HL-60/S4 treated with phorbol 12-myristate 13-acetate at 8.2 ng/mL for 4 days and 3 days (cell line): Measurements from ENCODE around the gene ALDH1L1.
"Not testable (repeated sequence)": the region's sequence is repeated elsewhere in the genome, so short reads cannot be mapped to it uniquely, and the experiment has no call there.

ENCODE experiments used
- in situ Hi-C: fragments of 300-500 bp; cut with MboI; formaldehyde crosslinking; loops from 2 replicates; pipeline ENCODE4 v1.15.0; 2022; ENCODE audit warnings: low sequenced_read_pairs

The ALDH1L1 gene

DNA sequence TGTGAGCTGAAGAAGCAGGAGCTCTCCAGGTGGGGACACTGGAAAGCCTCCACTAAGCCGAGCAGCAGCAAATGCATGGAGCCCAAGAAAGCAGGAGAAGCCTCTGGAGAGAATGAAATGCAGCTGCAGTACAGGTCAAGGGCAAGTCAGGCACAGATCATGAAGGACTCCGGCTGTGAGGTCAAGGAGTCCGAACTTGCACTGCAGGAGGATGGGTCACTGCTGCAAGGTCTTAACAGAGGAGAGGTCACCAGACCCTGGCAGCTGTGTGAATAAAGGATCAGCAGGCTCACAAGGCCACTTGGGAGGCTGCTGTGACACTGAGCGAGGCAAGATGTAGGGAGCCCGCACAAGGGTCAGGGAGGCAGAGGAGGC is 71.7 kb downstream of the ALDH1L1 start:
- in situ Hi-C loops = no loop called here

DNA sequence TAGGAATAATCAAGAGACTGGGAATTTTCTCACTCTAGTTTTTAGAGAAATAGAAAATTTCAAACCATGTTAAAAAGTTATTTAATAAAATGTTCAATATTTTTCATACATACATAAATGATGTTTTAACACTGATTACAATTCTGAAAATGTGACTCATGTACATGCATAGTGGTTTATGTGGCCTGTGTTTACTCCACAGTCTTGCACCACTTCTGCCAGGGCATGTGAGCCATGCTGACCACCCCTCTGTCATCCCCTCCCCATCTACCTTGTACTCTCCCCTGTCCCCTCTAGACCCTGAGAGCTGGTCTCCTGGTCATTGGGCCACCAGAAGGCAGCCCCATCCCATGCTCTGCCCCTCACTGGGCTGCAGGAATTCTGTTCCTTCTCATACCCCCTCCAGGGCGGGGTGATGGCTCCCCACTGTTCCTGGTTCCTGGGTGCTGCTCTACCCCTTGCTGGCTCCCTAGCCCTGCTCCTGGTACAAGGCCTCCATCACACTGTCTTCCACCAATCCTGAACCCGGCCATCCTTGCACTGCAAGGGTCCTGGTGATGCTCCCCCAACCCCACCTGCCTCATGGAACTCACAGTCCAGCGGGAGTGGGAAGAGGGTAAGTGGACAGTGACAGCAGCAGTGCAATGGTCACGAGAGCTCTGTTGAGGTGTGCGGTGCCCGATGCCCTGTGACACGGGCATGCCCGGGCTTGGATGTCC is 72.3 kb downstream of the ALDH1L1 start:
- in situ Hi-C loops = no loop called here

DNA sequence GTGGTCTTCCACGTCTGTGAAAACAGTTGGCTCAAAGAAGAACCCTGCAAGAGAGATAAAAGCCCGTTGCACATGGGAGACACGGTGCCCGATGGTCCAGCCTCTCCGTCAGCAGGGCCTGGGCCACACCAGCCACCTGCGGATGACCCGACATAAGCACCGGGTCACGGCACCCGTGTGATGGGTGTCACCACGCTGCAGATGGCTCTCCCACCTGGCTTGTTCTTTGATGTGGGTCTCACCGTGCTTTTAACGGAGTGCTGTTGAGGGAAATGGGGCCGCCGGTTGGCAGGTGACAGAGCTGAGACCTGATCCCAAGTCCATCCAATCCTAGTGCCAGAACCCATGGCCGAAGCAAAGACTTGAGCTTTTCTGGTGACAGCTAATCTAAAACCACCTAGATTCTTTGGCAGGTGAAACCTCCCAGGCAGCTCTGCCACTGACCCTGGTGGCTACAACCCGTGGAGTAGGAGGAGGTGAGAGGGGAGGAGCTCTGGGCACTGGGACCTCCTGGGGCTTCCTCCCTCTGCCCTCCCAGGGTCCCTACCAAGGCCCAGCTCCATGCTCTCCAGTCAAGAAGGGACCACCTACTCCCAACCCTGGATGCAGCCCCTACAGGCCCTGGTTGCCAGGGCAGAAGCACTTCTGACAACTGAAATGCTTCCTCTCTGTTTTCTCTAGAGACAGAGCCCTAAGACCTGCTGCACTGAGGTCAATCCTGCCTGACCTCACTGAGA is 73.0 kb downstream of the ALDH1L1 start:
- in situ Hi-C loops = no loop called here

- in situ Hi-C loops = no loop called here
Measured at GRCh38 chr3:126106336-126107202, 73.8 kb downstream of the ALDH1L1 start.

GRCh38 chr3:126105691-126106187 is 74.6 kb downstream of the ALDH1L1 start:
- in situ Hi-C loops = no loop called here

DNA sequence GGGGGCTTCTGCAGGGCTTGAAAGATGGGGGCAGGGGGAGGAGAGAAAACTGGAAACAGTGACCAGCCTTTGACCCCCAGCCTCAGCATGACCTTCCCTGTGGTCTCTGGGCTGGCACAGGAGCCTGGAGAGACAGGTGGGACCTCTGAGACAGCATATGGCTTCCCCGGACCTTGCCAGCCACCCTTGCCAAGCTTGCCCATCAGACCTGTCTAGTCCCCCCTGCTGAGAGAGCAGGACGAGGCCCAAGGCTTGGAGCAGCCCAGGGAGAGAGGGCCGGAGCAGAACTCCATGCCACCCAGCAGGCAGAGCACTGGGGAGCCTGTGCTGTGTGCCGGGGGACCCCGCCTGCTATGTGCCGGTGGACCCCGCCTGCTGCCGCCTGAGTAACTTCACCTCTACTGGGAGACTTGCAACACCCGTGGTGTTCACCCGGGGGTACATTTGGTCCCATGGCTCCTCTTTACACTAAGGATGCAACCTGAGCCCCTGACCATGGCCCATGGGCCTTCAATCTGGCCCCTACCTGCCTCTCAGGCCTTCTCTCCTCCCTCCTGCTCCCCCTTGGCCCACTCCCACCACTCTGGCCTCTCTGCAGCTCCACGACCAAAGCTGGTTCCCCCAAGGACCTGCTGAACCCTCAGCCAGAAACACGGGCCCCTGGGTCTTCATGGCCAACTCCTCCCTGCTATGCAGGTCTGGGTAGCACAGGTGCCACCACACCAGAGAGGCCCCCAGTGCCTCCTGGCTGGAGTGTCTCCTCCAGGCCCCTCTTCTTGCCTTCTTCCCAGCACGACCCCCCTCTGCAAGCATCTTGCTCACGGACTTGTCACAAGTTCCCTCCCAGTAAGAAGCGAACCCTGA is 75.4 kb downstream of the ALDH1L1 start:
- in situ Hi-C loops = no loop called here

- in situ Hi-C loops = no loop called here
Measured at GRCh38 chr3:126104028-126104635, 76.3 kb downstream of the ALDH1L1 start.

- in situ Hi-C loops = no loop called here
Measured at GRCh38 chr3:126103121-126104027, 77.0 kb downstream of the ALDH1L1 start.

- in situ Hi-C loops = no loop called here
Measured at GRCh38 chr3:126102530-126102951, 77.8 kb downstream of the ALDH1L1 start.

- in situ Hi-C loops = no loop called here
Measured at GRCh38 chr3:126102011-126102410, 78.4 kb downstream of the ALDH1L1 start.

GRCh38 chr3:126101521-126101982 is 78.8 kb downstream of the ALDH1L1 start:
- in situ Hi-C loops = no loop called here

DNA sequence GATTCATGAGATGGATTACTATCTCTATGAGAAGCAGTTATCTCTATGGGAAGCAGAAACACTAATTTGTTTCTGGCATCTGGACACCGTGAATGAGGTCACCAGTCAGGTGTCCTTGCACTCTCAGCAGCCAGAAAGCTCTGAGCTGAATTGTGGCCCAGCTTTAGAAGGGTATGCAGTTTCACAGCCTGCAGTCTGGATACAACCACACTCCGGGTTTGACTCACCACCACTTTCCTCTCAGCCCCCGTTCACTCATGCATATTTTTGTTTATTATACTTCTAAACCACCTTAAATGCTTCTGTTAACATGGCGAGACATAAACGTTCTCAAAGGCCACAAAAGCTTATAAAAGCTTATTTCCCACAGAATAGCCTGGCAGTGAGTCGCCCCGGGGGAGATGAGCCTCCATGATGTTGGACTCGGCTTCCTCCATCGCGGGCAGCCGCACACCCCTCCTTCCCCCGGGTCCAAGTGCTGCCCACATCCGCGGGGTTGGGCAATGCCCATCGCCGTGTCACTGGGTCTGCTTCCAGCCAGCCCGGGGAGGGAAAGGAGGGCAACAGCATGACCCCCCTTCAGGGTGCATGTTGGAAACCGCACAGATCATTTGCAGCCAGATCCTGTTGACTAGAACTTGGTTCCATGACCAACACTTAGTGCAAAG is 79.6 kb downstream of the ALDH1L1 start:
- in situ Hi-C loops = no loop called here

- in situ Hi-C loops = no loop called here
Measured at GRCh38 chr3:126100269-126100633, 80.1 kb downstream of the ALDH1L1 start.

- in situ Hi-C loops = no loop called here
Measured at GRCh38 chr3:126098391-126098858, 82.0 kb downstream of the ALDH1L1 start.

- in situ Hi-C loops = no loop called here
Measured at GRCh38 chr3:126097801-126098200, 82.6 kb downstream of the ALDH1L1 start.

DNA sequence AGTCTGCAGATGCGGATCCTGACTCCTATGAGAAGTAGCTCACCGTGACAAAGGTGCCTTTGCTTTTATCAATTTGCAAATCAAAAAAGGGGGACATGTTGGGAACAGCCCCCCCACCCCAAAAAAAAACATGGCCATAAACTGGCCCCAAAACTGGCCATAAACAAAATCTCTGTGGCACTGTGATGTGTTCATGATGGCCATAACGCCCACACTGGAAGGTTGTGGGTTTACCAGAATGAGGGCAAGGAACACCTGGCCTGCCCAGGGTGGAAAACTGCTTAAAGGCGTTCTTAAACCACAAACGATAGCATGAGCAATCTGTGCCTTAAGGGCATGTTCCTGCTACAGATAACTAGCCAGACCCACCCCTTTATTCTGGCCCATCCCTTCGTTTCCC is 84.1 kb downstream of the ALDH1L1 start:
- in situ Hi-C loops = not testable (repeated sequence)

- in situ Hi-C loops = not testable (repeated sequence)
Measured at GRCh38 chr3:126092128-126092527, 88.3 kb downstream of the ALDH1L1 start.

GRCh38 chr3:126087552-126088175 is 92.7 kb downstream of the ALDH1L1 start:
- in situ Hi-C loops = no loop called here
